Progenitor cell of endocrine pancreas (in vitro differentiated cells): ENCODE data around the gene EDA2R. TPM values are rescaled to one million over a fixed set of nuclear protein-coding genes. Genes with fewer than 3 reads are reported as not detected.

Experiments
- DNase-seq: peaks from one replicate; pipeline ENCODE4 v3.0.0; 2021; ENCODE audit warnings: low spot score; ENCODE audit not compliant: unreplicated experiment
- H3K27ac Mint-ChIP-seq: 2 replicates; pipeline ENCODE4 v1.8.0; 2021; ENCODE audit warnings: mild to moderate bottlenecking, moderate library complexity, mixed read lengths
- H3K27me3 Mint-ChIP-seq: 2 replicates; pipeline ENCODE4 v1.8.0; 2021; ENCODE audit warnings: mixed read lengths
- H3K36me3 Mint-ChIP-seq: 2 replicates; pipeline ENCODE4 v1.8.0; 2022; ENCODE audit warnings: mixed read lengths; ENCODE audit not compliant: insufficient read depth
- H3K4me1 Mint-ChIP-seq: 2 replicates; pipeline ENCODE4 v1.8.0; 2021; ENCODE audit warnings: low read depth, mixed read lengths
- H3K4me3 Mint-ChIP-seq: 2 replicates; pipeline ENCODE4 v1.8.0; 2021; ENCODE audit warnings: low read depth, mild to moderate bottlenecking, moderate library complexity, mixed read lengths
- H3K9me3 Mint-ChIP-seq: 2 replicates; pipeline ENCODE4 v1.8.0; 2021; ENCODE audit warnings: low read depth, mixed read lengths
- total RNA-seq: library from RNA; stranded (reverse); gene quantifications from 2 replicates; pipeline ENCODE4 v1.2.1, GENCODE V29; 2021
- TF ChIP-seq, protein P1 (sequence below): fragments of 200-600 bp; sonication (generic); IDR thresholded peaks from one replicate; pipeline ENCODE4 v1.5.0; 2021; ENCODE audit warnings: antibody characterized with exemption, mild to moderate bottlenecking; ENCODE audit not compliant: unreplicated experiment

EDA2R gene
- total RNA-seq, 1 donor from 2014 or later: 4.2 TPM

DNA sequence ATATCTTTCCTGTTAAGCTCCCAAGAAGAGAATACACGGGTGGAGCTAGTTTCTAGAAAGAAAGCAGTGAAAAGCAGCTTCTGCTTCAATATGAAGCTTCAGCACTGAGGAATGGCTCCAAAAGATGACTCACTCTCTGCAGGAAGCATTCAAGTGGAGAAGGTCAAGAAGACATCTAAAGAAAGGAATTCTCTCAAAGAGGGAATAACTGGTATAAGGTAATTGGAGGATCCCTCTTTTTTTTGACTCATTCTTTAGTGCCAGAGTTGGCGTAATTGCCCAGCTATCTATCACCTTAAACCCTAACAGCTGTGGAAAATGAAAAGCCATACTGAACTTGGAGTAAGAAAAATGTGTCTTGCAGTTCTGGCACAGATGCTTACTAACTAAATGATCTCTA is 3.5 kb downstream of the EDA2R start:
- Mint-ChIP-seq H3K27me3 (no peaks in the 10 kb centered on the region), H3K9me3 (peaks cover 15% of the 10 kb centered on the region), H3K4me3 (no peak overlapping the region), H3K4me1 (peaks cover 13% of the 10 kb centered on the region), H3K27ac (no peak overlapping the region), H3K36me3 (no peaks in the 10 kb centered on the region)
- TF ChIP-seq, protein P1, sequence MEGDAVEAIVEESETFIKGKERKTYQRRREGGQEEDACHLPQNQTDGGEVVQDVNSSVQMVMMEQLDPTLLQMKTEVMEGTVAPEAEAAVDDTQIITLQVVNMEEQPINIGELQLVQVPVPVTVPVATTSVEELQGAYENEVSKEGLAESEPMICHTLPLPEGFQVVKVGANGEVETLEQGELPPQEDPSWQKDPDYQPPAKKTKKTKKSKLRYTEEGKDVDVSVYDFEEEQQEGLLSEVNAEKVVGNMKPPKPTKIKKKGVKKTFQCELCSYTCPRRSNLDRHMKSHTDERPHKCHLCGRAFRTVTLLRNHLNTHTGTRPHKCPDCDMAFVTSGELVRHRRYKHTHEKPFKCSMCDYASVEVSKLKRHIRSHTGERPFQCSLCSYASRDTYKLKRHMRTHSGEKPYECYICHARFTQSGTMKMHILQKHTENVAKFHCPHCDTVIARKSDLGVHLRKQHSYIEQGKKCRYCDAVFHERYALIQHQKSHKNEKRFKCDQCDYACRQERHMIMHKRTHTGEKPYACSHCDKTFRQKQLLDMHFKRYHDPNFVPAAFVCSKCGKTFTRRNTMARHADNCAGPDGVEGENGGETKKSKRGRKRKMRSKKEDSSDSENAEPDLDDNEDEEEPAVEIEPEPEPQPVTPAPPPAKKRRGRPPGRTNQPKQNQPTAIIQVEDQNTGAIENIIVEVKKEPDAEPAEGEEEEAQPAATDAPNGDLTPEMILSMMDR: no peak
- DNase-seq: no peak

DNA sequence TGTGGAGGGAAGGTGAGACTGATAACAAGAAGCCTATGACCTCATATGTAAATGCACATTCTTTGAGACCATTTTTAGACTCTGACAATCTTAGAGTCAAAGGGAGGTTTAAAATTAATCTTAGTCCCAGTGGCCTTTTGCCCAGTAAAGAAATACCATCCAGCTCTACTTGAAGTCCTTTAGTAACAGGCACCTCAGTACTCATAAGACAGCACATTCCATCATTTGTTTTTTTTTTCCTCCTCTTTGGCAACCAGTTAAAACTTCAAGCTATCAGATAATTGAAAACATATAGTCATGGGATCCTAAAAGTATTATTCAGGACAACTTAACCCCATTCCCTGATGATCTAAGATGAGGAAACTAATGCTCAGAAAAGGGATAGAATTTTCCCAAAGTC is 4.6 kb downstream of the EDA2R start:
- H3K9me3 Mint-ChIP-seq: peaks cover 20% of the 10 kb centered on the region
- H3K4me1 Mint-ChIP-seq: peaks cover 11% of the 10 kb centered on the region
- no peak overlapping the region for H3K27ac Mint-ChIP-seq
- no peak overlapping the region for H3K4me3 Mint-ChIP-seq
- H3K27me3 Mint-ChIP-seq: no peaks in the 10 kb centered on the region
- DNase-seq: no peak
- TF ChIP-seq, protein P1: no peak
- no peaks in the 10 kb centered on the region for H3K36me3 Mint-ChIP-seq

DNA sequence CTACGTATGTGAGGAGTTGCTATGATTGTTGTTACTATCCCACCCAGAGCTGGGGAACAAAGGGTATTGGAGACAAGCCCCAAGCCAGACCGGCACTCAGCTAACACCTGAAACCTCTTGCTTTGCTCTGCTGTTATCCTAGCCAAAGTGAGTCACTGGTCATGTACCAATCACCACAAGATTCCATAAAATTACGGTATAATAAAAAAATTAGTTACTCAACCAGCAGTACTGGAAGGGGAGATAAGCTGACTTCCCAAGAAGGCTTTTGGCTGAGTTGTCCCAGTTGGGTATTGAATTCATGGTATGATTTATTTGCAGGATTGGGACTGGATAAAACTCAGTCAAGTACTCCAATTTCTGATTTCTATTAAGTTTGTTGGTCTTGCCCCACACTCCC is 5.3 kb downstream of the EDA2R start:
- TF ChIP-seq, protein P1: no peak
- Mint-ChIP-seq H3K4me3 (no peak overlapping the region), H3K9me3 (peaks cover 28% of the 10 kb centered on the region), H3K36me3 (no peaks in the 10 kb centered on the region), H3K4me1 (peaks cover 8% of the 10 kb centered on the region), H3K27me3 (no peaks in the 10 kb centered on the region), H3K27ac (no peak overlapping the region)
- no peak for DNase-seq

DNA sequence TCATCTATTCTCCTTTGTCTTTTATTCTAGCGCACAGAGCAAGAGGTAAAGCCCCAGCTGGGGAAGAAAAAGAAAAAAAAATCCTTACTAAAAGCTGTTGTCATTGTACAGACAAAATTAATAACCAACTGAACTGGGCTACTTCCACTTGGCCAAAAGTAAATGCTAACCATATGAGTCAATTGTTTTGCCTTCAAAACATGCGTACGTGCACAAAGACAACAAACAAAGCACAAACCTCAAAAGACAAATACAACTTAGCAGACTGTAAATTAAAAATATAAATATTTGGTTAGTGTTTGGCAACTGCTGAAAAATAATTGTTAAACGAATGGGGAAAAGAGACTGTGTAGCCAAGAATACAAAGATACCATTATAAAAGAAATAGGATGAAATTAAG is 5.9 kb downstream of the EDA2R start:
- Mint-ChIP-seq H3K4me1 (peaks cover 4% of the 10 kb centered on the region), H3K4me3 (no peak overlapping the region), H3K9me3 (peaks cover 33% of the 10 kb centered on the region), H3K36me3 (no peaks in the 10 kb centered on the region), H3K27ac (no peak overlapping the region), H3K27me3 (no peaks in the 10 kb centered on the region)
- TF ChIP-seq, protein P1: no peak
- DNase-seq: no peak

DNA sequence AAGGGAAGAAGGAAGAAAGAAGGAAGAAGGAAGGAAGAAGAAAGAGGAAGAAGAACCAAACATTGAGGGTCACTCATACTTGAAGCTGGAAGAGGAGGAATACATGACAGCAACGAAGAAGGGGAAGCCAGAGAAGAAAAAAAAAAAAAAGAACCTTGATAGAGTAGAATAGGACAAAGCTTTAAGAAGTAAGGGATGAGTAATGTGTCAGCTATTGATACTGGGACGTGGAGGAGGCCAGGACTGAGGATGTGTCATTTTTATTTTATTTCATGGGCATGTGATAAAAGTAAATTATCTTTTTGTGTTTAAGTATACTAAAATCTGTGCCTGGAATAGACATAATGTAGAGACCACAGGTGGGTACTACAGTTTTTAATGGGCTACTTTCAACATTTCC is 6.4 kb downstream of the EDA2R start:
- peaks cover 3% of the 10 kb centered on the region for H3K4me1 Mint-ChIP-seq
- no peak overlapping the region for H3K4me3 Mint-ChIP-seq
- DNase-seq: no peak
- no peaks in the 10 kb centered on the region for H3K27me3 Mint-ChIP-seq
- H3K9me3 Mint-ChIP-seq: peaks cover 36% of the 10 kb centered on the region
- TF ChIP-seq, protein P1: no peak
- no peaks in the 10 kb centered on the region for H3K36me3 Mint-ChIP-seq
- H3K27ac Mint-ChIP-seq: no peak overlapping the region

DNA sequence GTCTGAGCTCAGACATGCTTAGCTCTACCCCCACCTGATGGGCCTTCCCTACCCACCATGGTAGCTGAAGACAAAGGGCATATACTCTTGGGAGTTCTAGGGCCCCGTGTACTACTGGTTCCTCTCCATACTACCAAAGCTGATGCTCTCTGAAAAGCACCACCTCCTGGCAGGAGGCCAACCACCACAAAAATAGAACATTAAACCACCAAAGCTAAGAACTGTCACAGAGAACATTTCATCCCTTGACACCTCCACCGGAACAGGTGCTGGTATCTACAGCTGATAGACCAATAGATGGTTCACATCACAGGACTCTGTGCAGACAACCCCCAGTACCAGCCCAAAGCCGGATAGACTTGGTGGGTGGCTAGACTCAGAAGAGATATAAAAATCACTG is 13.4 kb downstream of the EDA2R start:
- Mint-ChIP-seq H3K4me1 (no peaks in the 10 kb centered on the region), H3K4me3 (no peak overlapping the region), H3K27ac (no peak overlapping the region), H3K9me3 (peaks cover 46% of the 10 kb centered on the region), H3K36me3 (no peaks in the 10 kb centered on the region), H3K27me3 (no peaks in the 10 kb centered on the region)
- no peak for DNase-seq
- TF ChIP-seq, protein P1: no peak
